Calu3 (cell line): ENCODE data around the gene SMG5. TPM values are rescaled to one million over a fixed set of nuclear protein-coding genes. Genes with fewer than 3 reads are reported as not detected.
"Not testable (repeated sequence)": the region's sequence is repeated elsewhere in the genome, so short reads cannot be mapped to it uniquely, and the experiment has no call there.

Experiments
- Bru-seq: library from RNA; stranded (reverse); fragments of 400-500 nt; gene quantifications from one replicate; lab custom pipeline; 2021; lab: Mats Ljungman, UMichigan
- BruChase-seq, 2 experiments: library from RNA; stranded (reverse); fragments of 400-500 nt; gene quantifications; one replicate each; lab custom pipeline; 2021; lab: Mats Ljungman, UMichigan
- BruUV-seq: library from RNA; stranded (reverse); fragments of 400-500 nt; replicated peaks from 2 replicates; lab custom pipeline; 2021; lab: Mats Ljungman, UMichigan
- CTCF ChIA-PET: fragments of 300-600 bp; sonication (Branson Sonifier 250); formaldehyde crosslinking; loops from one replicate; lab custom pipeline; 2022; ENCODE audit warnings: antibody characterized with exemption; lab: Charles Lee
- DNase-seq: peaks from one replicate; pipeline ENCODE4 v3.0.0; 2022
- H3K27ac Mint-ChIP-seq: one replicate; pipeline ENCODE4 v1.8.0; 2022; ENCODE audit warnings: mixed read lengths; ENCODE audit not compliant: unreplicated experiment
- H3K27me3 Mint-ChIP-seq: one replicate; pipeline ENCODE4 v1.8.0; 2022; ENCODE audit warnings: mixed read lengths; ENCODE audit not compliant: unreplicated experiment
- H3K36me3 Mint-ChIP-seq: one replicate; pipeline ENCODE4 v1.8.0; 2022; ENCODE audit warnings: mild to moderate bottlenecking, moderate library complexity, mixed read lengths; ENCODE audit not compliant: insufficient read depth, unreplicated experiment
- H3K4me1 Mint-ChIP-seq: one replicate; pipeline ENCODE4 v1.8.0; 2022; ENCODE audit warnings: mild to moderate bottlenecking, low read depth, mixed read lengths; ENCODE audit not compliant: unreplicated experiment
- H3K4me3 Mint-ChIP-seq: one replicate; pipeline ENCODE4 v1.8.0; 2022; ENCODE audit warnings: mild to moderate bottlenecking, low read depth, moderate library complexity, mixed read lengths; ENCODE audit not compliant: unreplicated experiment
- H3K9me3 Mint-ChIP-seq: one replicate; pipeline ENCODE4 v1.8.0; 2022; ENCODE audit warnings: low read depth, mixed read lengths; ENCODE audit not compliant: unreplicated experiment
- CTCF ChIP-seq: fragments of 200-600 bp; IDR thresholded peaks from one replicate; pipeline ENCODE4 v1.8.0; 2022; ENCODE audit warnings: antibody characterized with exemption; ENCODE audit not compliant: unreplicated experiment
- intact Hi-C: fragments of 100-400 bp; cut with micrococcal nuclease; formaldehyde crosslinking; loops from one replicate; pipeline ENCODE4 v1.10.0; 2022; ENCODE audit not compliant: unreplicated experiment
- long read RNA-seq: library from polyadenylated mRNA; stranded (forward); transcript quantifications from one replicate; pipeline ENCODE4 v2.0.0, GENCODE V29; 2022
- total RNA-seq: library from RNA; stranded (reverse); gene quantifications from 2 replicates; pipeline ENCODE4 v1.2.3, GENCODE V29; 2022

The SMG5 gene, protein sequence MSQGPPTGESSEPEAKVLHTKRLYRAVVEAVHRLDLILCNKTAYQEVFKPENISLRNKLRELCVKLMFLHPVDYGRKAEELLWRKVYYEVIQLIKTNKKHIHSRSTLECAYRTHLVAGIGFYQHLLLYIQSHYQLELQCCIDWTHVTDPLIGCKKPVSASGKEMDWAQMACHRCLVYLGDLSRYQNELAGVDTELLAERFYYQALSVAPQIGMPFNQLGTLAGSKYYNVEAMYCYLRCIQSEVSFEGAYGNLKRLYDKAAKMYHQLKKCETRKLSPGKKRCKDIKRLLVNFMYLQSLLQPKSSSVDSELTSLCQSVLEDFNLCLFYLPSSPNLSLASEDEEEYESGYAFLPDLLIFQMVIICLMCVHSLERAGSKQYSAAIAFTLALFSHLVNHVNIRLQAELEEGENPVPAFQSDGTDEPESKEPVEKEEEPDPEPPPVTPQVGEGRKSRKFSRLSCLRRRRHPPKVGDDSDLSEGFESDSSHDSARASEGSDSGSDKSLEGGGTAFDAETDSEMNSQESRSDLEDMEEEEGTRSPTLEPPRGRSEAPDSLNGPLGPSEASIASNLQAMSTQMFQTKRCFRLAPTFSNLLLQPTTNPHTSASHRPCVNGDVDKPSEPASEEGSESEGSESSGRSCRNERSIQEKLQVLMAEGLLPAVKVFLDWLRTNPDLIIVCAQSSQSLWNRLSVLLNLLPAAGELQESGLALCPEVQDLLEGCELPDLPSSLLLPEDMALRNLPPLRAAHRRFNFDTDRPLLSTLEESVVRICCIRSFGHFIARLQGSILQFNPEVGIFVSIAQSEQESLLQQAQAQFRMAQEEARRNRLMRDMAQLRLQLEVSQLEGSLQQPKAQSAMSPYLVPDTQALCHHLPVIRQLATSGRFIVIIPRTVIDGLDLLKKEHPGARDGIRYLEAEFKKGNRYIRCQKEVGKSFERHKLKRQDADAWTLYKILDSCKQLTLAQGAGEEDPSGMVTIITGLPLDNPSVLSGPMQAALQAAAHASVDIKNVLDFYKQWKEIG
- total RNA-seq (117 and 118 TPM in 2 replicates), Bru-seq, nascent RNA (percentile 86 among the genes with signal in this experiment), BruChase-seq, experiment 1, labeled RNA remaining after a 6-hour chase (percentile 93 among the genes with signal in this experiment), BruChase-seq, experiment 2, labeled RNA remaining after a 2-hour chase (percentile 89 among the genes with signal in this experiment)
- long read RNA-seq, full-length matches to known transcripts: 42 of 81 reads
- long read RNA-seq, partial matches to known transcripts: 8 of 81 reads
- long read RNA-seq, other reads (novel, unspliced or antisense): 31 of 81 reads

- Mint-ChIP-seq H3K4me1 (peaks cover 19% of the 10 kb centered on the region), H3K36me3 (peaks cover 46% of the 10 kb centered on the region), H3K27me3 (no peaks in the 10 kb centered on the region), H3K9me3 (no peaks in the 10 kb centered on the region), H3K4me3 (peak within 1 kb of the TSS; percentile 72), H3K27ac (peak within 1 kb of the TSS; percentile 78)
- intact Hi-C loops: loop anchor here (5.0 kb wide), 2 partner anchors 55 to 220 kb away; partner anchors contain the start of genes CCT3, MEF2D and TSACC
- TF ChIP-seq CTCF: no peak
- CTCF ChIA-PET: interaction anchor here (0.7 to 2.2 kb wide), 10 partner anchors 9 to 560 kb away, joined by 3 to 8 read pairs (median 4); partner anchors contain the start of genes CCT3, GLMP, LMNA and TSACC
- peak; percentile 98 for DNase-seq
- BruUV-seq: no TSS peak
Measured at GRCh38 chr1:156282479-156283222, at the start of gene SMG5. Gene SMG5, minus strand, starts transcription at chr1:156282825. Its CDS starts 145 bp downstream, at chr1:156282680.

DNA sequence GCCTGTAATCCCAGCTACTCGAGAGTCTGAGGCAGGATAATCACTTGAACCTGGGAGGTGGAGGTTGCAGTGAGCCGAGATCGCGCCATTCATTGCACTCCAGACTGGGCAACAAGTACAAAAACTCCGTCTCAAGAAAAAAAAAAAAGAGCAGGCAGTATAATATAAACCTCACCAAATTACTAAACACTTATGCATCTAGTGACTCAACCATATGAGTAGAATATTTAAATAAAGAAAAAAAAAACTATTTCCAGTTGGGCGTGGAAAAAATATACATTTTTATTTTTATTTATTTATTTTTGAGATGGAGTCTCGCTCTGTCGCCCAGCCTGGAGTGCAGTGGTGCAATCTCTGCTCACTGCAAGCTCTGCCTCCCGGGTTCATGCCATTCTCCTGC lies 40.6 kb upstream of the SMG5 start:
- H3K27ac Mint-ChIP-seq, H3K9me3 Mint-ChIP-seq, BruUV-seq, intact Hi-C loops, H3K4me3 Mint-ChIP-seq, H3K4me1 Mint-ChIP-seq, DNase-seq, H3K27me3 Mint-ChIP-seq: not testable (repeated sequence)
- CTCF ChIA-PET: interaction anchor here (0.6 to 1.1 kb wide), 3 partner anchors 15 to 82 kb away, joined by 3 to 5 read pairs (median 3); partner anchors contain the start of genes CCT3 and TMEM79
- peaks cover 83% of the 10 kb centered on the region for H3K36me3 Mint-ChIP-seq

GRCh38 chr1:156320560-156320959 lies 37.9 kb upstream of the SMG5 start:
- no peak for DNase-seq
- H3K27me3 Mint-ChIP-seq: no peaks in the 10 kb centered on the region
- TF ChIP-seq CTCF: no peak
- no peaks in the 10 kb centered on the region for H3K9me3 Mint-ChIP-seq
- CTCF ChIA-PET: interaction anchor here (1.0 kb wide), 1 partner anchor 170 kb away, joined by 3 read pairs; no protein-coding TSS in a partner anchor
- no peak overlapping the region for H3K4me3 Mint-ChIP-seq
- peaks cover 92% of the 10 kb centered on the region for H3K36me3 Mint-ChIP-seq
- BruUV-seq: no TSS peak
- intact Hi-C loops: no loop called here
- no peak overlapping the region for H3K27ac Mint-ChIP-seq
- H3K4me1 Mint-ChIP-seq: no peaks in the 10 kb centered on the region

- no TSS peak for BruUV-seq
- H3K27me3 Mint-ChIP-seq: no peaks in the 10 kb centered on the region
- intact Hi-C loops: no loop called here
- H3K4me1 Mint-ChIP-seq: no peaks in the 10 kb centered on the region
- peak; percentile 39 for DNase-seq
- H3K36me3 Mint-ChIP-seq: peaks cover 92% of the 10 kb centered on the region
- no peak overlapping the region for H3K27ac Mint-ChIP-seq
- peak; percentile 24 for TF ChIP-seq CTCF
- CTCF ChIA-PET: interaction anchor here (0.7 to 1.5 kb wide), 8 partner anchors 18 to 174 kb away, joined by 3 to 12 read pairs (median 4); partner anchors contain the start of genes CCT3, SMG5, TMEM79 and TSACC
- H3K9me3 Mint-ChIP-seq: no peaks in the 10 kb centered on the region
- H3K4me3 Mint-ChIP-seq: no peak overlapping the region
Measured at GRCh38 chr1:156319664-156320063, 37.0 kb upstream of the SMG5 start.
